GM19395 (cell line): ENCODE data around the gene KAZN.

Experiments used
- ATAC-seq: cut with Tn5 transposase; IDR thresholded peaks from one replicate; pipeline ENCODE4 v1.9.1; 2021; ENCODE audit warnings: mild to moderate bottlenecking, moderate library complexity; ENCODE audit not compliant: unreplicated experiment

KAZN gene

GRCh38 chr1:14812189-14812588 lies 213.7 kb downstream of the KAZN start:
- ATAC-seq = no peak

GRCh38 chr1:14815175-14815877 lies 216.8 kb downstream of the KAZN start:
- ATAC-seq = no peak

GRCh38 chr1:14817223-14818170 lies 219.0 kb downstream of the KAZN start:
- no peak for ATAC-seq

DNA sequence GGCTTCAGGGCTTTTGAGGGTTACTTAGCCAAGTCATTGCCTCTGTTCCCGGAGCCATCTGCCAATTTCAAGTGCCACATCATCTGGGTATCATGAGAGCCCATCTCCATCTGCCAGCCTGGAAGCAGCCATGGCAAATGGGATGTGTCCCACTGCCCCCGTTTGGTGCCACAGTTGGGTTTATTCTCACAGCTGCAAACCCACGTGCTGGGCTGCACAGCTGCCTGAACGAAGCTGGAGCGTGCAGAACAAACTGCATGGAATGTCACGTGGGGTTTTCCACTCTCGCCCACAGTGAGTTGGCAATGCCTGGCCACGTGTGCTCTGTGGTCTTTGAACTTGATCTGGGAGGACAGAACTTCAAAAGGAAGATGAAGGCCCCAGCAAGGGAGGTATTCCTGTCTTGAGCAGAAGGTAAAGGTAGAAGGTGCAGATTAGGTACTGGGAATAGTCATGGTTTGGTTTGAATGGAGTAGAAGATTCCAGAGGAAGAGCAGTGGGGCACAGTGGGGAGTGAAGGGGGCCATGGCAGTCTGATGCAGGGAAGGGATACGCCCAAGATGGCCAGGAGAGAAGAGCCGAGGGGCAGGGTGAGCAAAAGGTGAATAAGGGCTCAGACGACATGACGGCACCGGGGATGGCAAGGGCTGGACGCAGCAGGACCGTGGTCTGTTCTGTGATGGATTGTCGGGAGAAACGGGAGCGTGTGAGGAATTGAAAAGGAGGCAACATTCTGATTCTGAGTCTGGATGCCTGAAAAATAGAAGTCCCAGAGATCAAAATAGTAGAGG lies 222.0 kb downstream of the KAZN start:
- no peak for ATAC-seq

GRCh38 chr1:14822493-14822892 lies 224.0 kb downstream of the KAZN start:
- no peak for ATAC-seq

GRCh38 chr1:14822996-14823395 lies 224.5 kb downstream of the KAZN start:
- ATAC-seq = no peak

DNA sequence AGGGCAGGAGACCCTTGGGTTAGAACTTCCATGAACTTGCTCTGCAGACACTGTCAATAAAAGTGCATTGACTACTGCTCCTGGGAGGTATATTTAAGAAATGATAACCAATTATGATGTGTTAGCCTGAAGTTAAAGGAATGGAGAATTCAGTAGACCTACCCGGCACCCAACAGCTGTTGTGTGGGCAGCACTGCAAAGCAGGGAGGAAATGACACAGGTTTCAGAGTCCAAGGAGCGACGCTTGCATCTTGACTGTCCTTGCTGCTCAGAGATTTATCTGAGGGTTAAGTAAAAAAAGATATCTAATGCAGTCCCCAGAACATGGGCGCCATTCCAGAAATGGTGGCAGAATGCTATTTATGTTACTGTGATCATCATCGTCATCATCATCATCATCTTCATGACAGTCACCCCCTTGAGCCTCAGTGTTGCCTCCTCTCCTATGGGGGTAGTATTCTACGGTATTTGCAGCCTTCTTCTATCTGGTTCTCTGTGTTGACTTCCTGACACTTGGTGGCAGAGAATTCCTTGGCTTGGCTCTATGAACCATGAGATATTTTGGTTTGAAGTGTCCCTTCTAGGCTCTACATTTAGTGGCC lies 225.9 kb downstream of the KAZN start:
- no peak for ATAC-seq

- ATAC-seq = no peak
Observed at GRCh38 chr1:14825396-14825795, 226.9 kb downstream of the KAZN start.

GRCh38 chr1:14826172-14826636 lies 227.7 kb downstream of the KAZN start:
- ATAC-seq = no peak

GRCh38 chr1:14826731-14827326 lies 228.3 kb downstream of the KAZN start:
- no peak for ATAC-seq

DNA sequence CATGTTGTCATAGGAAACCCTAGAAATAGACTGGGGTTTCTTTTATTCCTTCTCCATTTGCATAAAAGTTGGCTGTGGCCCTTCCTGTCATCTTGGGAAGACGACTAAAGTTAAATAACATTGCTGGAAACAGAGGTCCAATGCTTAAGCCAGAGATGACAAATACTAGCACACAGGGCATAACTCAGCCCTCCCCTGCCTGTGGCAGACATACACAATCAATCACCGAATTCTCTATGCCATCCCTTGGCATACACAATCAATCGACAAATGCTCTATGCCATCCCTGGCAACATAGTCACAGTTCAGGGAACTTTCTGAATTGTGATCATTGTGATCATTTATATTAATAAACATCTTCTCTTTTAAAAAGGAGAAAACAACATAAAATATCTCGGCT lies 229.4 kb downstream of the KAZN start:
- ATAC-seq = no peak

DNA sequence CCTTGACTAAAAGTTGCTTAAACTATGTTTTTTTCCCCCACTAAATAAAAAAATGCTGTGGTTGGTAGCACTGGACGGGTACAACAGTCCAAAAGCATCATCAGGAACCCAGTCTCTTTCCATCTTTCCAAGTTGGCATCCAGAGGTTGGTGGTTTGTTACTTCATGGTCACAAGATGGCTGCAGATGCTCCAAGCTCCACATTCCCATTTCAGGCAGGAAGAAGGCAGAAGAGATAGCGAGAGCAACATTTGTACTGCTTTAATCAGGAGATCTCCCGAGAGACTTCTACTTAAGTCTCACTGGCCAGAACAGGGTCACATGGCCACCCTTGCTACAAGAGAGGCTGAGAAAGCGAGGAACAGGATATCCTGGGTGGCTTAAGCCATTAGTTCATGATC lies 230.2 kb downstream of the KAZN start:
- no peak for ATAC-seq

DNA sequence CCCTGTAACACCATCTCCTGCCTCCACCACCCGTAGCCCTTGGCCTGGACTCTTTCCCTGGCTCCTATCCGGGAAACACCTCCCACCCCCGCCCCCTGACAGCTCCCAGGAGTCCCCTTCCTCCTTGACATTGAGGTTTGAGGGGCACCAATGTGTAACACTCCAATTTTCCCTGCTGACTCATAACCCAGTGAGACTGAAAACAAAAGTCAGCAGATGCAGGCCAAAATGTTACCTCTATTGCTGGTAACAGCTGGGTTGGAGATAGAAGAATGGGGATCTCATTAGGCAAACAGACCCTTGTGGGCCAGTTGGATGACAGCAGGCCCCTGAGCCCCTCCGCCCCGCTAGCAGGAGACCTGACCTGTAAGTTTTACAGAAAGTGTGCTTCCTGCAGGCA lies 237.2 kb downstream of the KAZN start:
- no peak for ATAC-seq

DNA sequence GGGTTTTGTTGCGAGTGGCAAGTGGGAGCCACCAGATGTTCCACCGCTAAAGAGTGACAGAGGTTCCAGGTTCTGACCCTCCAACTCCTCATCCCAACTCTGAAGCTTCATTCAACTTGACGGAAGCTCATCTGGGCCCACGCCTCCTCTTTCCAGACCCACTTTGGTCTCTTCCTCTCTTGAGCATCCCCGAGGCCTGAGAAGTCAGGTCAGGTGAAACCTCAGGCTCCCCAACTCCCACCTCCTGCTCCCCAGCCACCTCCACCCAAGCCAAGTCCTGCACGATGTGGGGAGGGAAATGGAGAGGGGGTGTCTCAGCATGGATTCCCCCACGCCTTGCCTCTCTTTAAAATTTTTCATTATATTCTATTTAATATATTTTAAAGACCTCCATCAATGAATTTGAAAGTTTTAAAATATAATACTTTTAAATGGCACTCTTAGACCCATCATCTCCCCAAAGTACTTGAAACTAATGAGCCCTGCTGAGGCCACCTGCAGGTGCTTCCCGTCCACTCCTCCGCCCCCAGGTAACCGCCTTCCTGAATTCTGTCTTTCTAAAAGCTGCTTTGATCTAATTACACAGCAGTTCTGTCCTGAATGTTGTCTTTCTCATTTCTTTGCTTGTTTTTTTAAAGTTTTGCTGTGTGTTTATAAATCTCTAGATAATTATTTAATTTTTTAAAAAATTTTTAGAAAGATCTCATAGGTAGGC lies 238.1 kb downstream of the KAZN start:
- no peak for ATAC-seq

DNA sequence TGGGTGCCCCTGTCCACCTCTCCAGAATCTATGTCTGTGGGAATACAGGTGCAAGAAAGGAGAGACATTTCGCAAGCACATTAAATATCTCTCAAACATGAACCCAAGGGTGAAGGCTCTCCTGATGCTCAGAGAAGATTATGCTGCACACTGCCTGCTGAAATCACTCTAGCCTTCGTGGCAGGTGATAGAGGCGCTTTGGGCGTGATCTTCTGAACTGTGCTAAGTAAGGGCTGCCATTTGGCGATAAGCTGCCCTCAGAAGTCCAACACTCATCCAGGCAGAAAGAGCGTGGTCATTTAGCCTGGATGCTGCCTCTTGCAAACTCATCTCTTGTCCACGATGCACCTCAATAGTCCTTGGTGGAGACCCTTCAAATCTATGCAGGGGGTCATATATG lies 241.9 kb downstream of the KAZN start:
- ATAC-seq = no peak

DNA sequence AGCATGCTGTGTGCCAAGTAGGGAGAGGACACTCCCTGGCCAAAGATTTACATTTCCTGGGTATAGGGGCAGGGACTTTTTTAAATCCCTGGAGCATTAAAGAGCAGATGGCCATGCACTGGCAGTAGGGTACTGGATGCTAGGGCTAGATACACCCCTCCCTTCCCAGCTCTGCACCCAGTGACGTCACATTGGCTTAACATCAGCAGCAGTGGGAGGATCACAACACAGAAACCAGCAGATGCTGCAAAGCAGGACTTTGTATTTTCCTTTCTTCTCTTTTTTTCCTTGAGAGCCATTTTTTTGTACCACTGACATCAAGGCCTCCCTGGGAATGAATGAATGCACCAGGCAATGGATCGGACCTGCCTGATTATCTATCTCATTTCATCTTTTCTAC lies 243.0 kb downstream of the KAZN start:
- ATAC-seq = no peak

- ATAC-seq = no peak
Observed at GRCh38 chr1:14841951-14842350, 243.5 kb downstream of the KAZN start.

DNA sequence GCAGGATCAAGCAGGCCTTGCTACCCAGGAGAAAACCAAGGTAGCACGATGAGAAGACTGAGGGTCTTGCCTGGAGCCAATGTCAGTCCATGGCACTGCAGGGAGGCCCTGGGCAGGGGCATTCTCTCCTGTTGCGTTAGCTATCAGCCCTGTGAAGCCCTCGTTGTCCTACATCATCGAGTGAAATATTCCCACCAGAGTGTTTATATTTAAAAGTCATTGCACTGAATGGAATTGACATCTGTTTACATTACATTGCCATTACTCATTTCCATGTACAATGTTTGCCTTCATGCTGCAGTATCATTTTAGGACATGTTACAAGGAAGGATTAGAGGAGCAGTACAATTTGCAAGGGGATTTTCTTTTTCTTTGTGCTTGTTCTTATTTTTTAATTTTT lies 243.9 kb downstream of the KAZN start:
- ATAC-seq = no peak

- ATAC-seq = no peak
Observed at GRCh38 chr1:14842891-14843290, 244.4 kb downstream of the KAZN start.

- ATAC-seq = no peak
Observed at GRCh38 chr1:14843525-14843924, 245.0 kb downstream of the KAZN start.
